HG02852 (cell line): ENCODE data around the gene LHX1.

Source experiments
- ATAC-seq: cut with Tn5 transposase; IDR thresholded peaks from one replicate; pipeline ENCODE4 v1.9.1; 2021; ENCODE audit warnings: mild to moderate bottlenecking, moderate library complexity; ENCODE audit not compliant: unreplicated experiment

LHX1 gene

GRCh38 chr17:36937001-36937958 lies at the start of gene LHX1:
Gene LHX1 (plus strand): TSS chr17:36937475. CDS start chr17:36938198, 723 bp downstream.
- no peak for ATAC-seq

- ATAC-seq, result no peak
Observed at GRCh38 chr17:36888236-36888951, 48.9 kb upstream of the LHX1 start.

- no peak for ATAC-seq
Observed at GRCh38 chr17:36889770-36890349, 47.4 kb upstream of the LHX1 start.

GRCh38 chr17:36890398-36891168 lies 46.7 kb upstream of the LHX1 start:
- no peak for ATAC-seq

- ATAC-seq, result no peak
Observed at GRCh38 chr17:36892112-36892838, 45.0 kb upstream of the LHX1 start.

- no peak for ATAC-seq
Observed at GRCh38 chr17:36894177-36894576, 43.1 kb upstream of the LHX1 start.

- ATAC-seq, result no peak
Observed at GRCh38 chr17:36894925-36895324, 42.4 kb upstream of the LHX1 start.

GRCh38 chr17:36899250-36900159 lies 37.8 kb upstream of the LHX1 start:
- ATAC-seq, result no peak

GRCh38 chr17:36900160-36900512 lies 37.1 kb upstream of the LHX1 start:
- no peak for ATAC-seq

- ATAC-seq, result no peak
Observed at GRCh38 chr17:36901506-36901905, 35.8 kb upstream of the LHX1 start.

- ATAC-seq, result no peak
Observed at GRCh38 chr17:36907407-36907806, 29.9 kb upstream of the LHX1 start.

- ATAC-seq, result no peak
Observed at GRCh38 chr17:36910513-36910912, 26.8 kb upstream of the LHX1 start.

- no peak for ATAC-seq
Observed at GRCh38 chr17:36911001-36911400, 26.3 kb upstream of the LHX1 start.

- ATAC-seq, result no peak
Observed at GRCh38 chr17:36913132-36913531, 24.1 kb upstream of the LHX1 start.

- ATAC-seq, result no peak
Observed at GRCh38 chr17:36918211-36918691, 19.0 kb upstream of the LHX1 start.

- ATAC-seq, result no peak
Observed at GRCh38 chr17:36919407-36919968, 17.8 kb upstream of the LHX1 start.

GRCh38 chr17:36920032-36921005 lies 17.0 kb upstream of the LHX1 start:
- ATAC-seq, result no peak
